Chondrocyte (in vitro differentiated cells): ENCODE measurements around the gene BET1. TPM values are rescaled to one million over a fixed set of nuclear protein-coding genes. Genes with fewer than 3 reads are reported as not detected.
"Not testable (repeated sequence)": the region's sequence is repeated elsewhere in the genome, so short reads cannot be mapped to it uniquely, and the experiment has no call there.

Experiments
- DNase-seq: peaks from one replicate; pipeline ENCODE4 v3.0.0; 2021; ENCODE audit warnings: mixed read lengths, low spot score
- H3K27ac Mint-ChIP-seq: one replicate; pipeline ENCODE4 v1.8.0; 2021; ENCODE audit warnings: mild to moderate bottlenecking, moderate library complexity, mixed read lengths; ENCODE audit not compliant: unreplicated experiment
- H3K27me3 Mint-ChIP-seq: 2 replicates; pipeline ENCODE4 v1.8.0; 2021; ENCODE audit warnings: low read depth, mixed read lengths
- H3K36me3 Mint-ChIP-seq: 2 replicates; pipeline ENCODE4 v1.8.0; 2021; ENCODE audit warnings: low read depth, mixed read lengths
- H3K4me1 Mint-ChIP-seq: 2 replicates; pipeline ENCODE4 v1.8.0; 2021; ENCODE audit warnings: low read depth, mild to moderate bottlenecking, mixed read lengths
- H3K4me3 Mint-ChIP-seq: one replicate; pipeline ENCODE4 v1.8.0; 2021; ENCODE audit warnings: mild to moderate bottlenecking, moderate library complexity, mixed read lengths; ENCODE audit not compliant: unreplicated experiment
- H3K9me3 Mint-ChIP-seq: 2 replicates; pipeline ENCODE4 v1.8.0; 2021; ENCODE audit warnings: low read depth, mixed read lengths
- CTCF ChIP-seq: fragments of 200-600 bp; sonication (generic); IDR thresholded peaks from 2 replicates; pipeline ENCODE4 v1.5.0; 2021; ENCODE audit warnings: antibody characterized with exemption, mild to moderate bottlenecking, moderate library complexity
- total RNA-seq: library from RNA; stranded (reverse); gene quantifications from 3 replicates; pipeline ENCODE4 v1.2.1, GENCODE V29; 2021

Gene BET1
- total RNA-seq, 1 donor from 2014 or later: 28.4 TPM

- TF ChIP-seq CTCF: no peak
- Mint-ChIP-seq H3K27me3 (no peaks in the 10 kb centered on the region), H3K4me1 (peaks cover 4% of the 10 kb centered on the region), H3K36me3 (peaks cover 1% of the 10 kb centered on the region), H3K27ac (no peak overlapping the region), H3K9me3 (no peaks in the 10 kb centered on the region), H3K4me3 (no peak overlapping the region)
- DNase-seq: no peak
These were observed 26.5 kb upstream of the BET1 start for GRCh38 chr7:94030634-94031033.

GRCh38 chr7:94029976-94030375, 25.8 kb upstream of the BET1 start:
- Mint-ChIP-seq H3K27me3 (no peaks in the 10 kb centered on the region), H3K27ac (no peak overlapping the region), H3K4me1 (peaks cover 4% of the 10 kb centered on the region), H3K36me3 (peaks cover 1% of the 10 kb centered on the region), H3K4me3 (no peak overlapping the region), H3K9me3 (no peaks in the 10 kb centered on the region)
- DNase-seq: no peak
- no peak for TF ChIP-seq CTCF

- H3K27me3 Mint-ChIP-seq: no peaks in the 10 kb centered on the region
- H3K4me1 Mint-ChIP-seq: peaks cover 4% of the 10 kb centered on the region
- no peak overlapping the region for H3K27ac Mint-ChIP-seq
- peaks cover 1% of the 10 kb centered on the region for H3K36me3 Mint-ChIP-seq
- no peak for DNase-seq
- TF ChIP-seq CTCF: no peak
- H3K9me3 Mint-ChIP-seq: no peaks in the 10 kb centered on the region
- no peak overlapping the region for H3K4me3 Mint-ChIP-seq
These were observed 24.6 kb upstream of the BET1 start for GRCh38 chr7:94028768-94029167.

- not testable (repeated sequence) for H3K4me1 Mint-ChIP-seq, H3K27ac Mint-ChIP-seq, H3K4me3 Mint-ChIP-seq, H3K9me3 Mint-ChIP-seq, H3K36me3 Mint-ChIP-seq, H3K27me3 Mint-ChIP-seq, DNase-seq
These were observed 22.5 kb upstream of the BET1 start for GRCh38 chr7:94026619-94027018.

GRCh38 chr7:94022550-94022949, 18.4 kb upstream of the BET1 start:
- Mint-ChIP-seq H3K4me1 (no peaks in the 10 kb centered on the region), H3K36me3 (peaks cover 1% of the 10 kb centered on the region), H3K4me3 (no peak overlapping the region), H3K27ac (no peak overlapping the region), H3K27me3 (no peaks in the 10 kb centered on the region), H3K9me3 (no peaks in the 10 kb centered on the region)
- no peak for TF ChIP-seq CTCF
- DNase-seq: no peak

- no peak for TF ChIP-seq CTCF
- Mint-ChIP-seq H3K27me3 (no peaks in the 10 kb centered on the region), H3K27ac (no peak overlapping the region), H3K4me1 (no peaks in the 10 kb centered on the region), H3K4me3 (no peak overlapping the region), H3K36me3 (no peaks in the 10 kb centered on the region), H3K9me3 (no peaks in the 10 kb centered on the region)
- no peak for DNase-seq
These were observed 12.6 kb upstream of the BET1 start for GRCh38 chr7:94016786-94017185.
